Nasal cavity respiratory epithelium epithelial cell of viscerocranial mucosa (primary cell): Measurements from ENCODE around the gene AHNAK. TPM values are rescaled to one million over a fixed set of nuclear protein-coding genes. Genes with fewer than 3 reads are reported as not detected.

Experiments used
- total RNA-seq: library from RNA; depleted of rRNA; stranded (reverse); fragments of >200 nt; gene quantifications from 2 replicates; pipeline ENCODE4 v1.2.3, GENCODE V29; 2014

The AHNAK gene
- total RNA-seq = 265 and 856 TPM in 2 replicates

DNA sequence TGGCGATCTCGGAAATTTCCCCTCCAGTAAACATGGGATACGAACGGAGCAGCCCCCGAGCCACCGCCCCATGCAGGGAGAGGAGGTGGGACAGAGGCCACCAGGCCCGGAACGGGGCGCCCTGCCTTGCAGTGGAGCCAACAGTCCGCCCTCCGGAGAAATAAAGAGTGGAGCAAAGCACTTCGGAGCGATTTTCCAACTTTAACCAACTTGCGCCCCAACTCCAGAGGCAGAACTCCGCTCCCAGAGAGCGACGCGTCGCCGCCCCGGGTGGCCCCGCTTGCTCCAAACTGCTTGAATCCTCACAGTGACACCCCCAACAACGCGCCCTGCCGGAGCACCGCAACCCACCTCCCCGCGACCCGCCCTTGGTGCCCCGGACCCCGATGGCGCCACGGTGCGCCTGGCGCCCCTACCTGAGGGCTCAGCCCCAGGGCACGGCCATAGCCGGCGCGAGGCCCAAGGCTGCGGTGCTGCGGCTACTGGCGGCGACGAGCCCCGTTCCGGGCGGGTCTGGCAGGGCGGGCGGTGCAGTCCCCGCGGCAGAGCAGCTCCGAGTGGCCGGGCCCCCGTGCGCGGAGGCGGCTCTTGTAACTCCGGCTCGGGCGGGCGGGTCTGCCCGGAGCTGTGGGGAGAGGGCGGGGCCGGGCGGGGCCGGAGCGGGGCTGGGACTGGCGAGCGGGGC lies at the start of gene AHNAK:
TSS of gene AHNAK (minus strand) at position 563 of the 685 bp plus-strand sequence. CDS start 10,708 bp downstream, outside the sequence.

DNA sequence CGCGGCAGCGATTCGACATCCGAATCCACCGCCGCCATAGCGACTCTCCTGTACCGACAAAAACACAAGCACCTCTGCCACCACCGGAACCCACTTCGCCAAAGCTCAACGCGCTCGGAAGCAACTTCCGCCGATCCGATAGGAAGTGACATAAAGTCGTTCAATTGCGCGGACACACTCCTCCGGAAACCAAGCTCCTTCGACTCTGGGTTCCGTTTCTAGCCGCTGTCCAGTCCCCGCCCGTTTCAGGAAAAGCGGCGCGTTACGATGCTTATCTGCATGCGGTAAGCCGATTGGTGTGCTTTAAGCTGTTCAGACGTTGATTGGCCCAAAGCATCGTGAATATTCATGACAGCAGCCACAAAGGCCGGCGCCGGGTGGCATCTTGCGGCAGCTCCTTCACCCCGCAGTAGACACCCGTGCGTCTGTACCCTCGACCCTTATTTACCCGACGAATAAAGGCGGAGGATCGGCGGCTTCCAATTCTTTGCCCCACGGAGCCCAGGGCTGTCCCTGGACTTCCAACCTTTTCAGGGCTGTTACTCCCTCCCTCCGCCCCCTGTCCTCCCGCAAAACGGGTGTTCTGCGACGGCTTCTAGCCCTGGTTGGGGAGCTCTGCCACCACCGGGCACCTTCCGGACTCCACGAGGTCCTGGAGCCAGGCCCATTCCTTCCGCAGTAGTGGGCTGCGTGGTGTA lies 45.0 kb upstream of the AHNAK start, which contains the start of gene TUT1:
TSS of gene TUT1 (minus strand) at position 76 of the 698 bp plus-strand sequence. CDS start at position 38, 38 bp downstream.

DNA sequence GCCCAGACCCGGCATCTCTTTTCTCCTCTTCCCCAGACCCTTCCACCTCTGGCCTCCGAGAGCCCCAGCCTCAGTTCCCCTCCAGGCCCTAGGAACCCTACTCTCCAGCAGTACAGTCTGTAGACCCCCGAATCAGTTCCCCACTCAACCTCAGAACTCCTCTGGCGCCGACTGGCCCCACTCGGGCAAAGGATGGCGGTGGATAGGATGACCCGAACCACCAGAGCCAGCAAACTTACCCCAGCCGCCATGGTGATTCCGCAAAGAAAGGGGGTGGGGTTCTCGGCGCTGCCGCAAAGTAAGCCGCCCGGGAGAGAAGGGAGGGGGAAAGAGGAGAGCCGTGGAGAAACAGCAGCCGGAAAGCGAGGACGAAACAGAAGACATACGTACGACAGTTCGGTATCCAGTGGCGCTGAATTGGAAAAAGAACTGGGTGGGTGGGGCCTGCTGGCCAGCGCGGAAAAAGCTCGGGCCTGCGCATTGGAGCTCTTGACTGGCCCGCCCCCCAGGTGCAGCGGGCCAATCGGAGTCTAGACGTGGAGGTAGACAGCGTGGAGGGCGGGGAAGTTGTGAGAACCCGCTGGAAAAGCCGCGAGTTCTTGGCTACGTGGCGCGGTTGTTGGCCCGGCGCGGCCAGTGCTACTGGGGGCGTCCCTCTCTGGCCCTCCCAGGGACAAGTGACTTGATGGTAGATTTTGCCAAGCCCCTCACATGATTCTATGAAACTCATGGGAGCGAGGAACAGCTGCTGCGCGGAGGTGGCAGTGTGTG lies 27.2 kb upstream of the AHNAK start, which contains the start of gene EEF1G:
TSS of gene EEF1G (minus strand) at position 300 of the 771 bp plus-strand sequence. CDS start at position 251, 49 bp downstream.

GRCh38 chr11:62418733-62419132 lies 127.9 kb downstream of the AHNAK start, which contains the start of gene SCGB1A1:
Gene SCGB1A1, plus strand, starts transcription at chr11:62419033. Its CDS starts 63 bp downstream, at chr11:62419096.

Other genes with a start within 250 kb of the AHNAK start
- not detected in 2 replicates for gene SCGB1D4, start 247.7 kb downstream of the AHNAK start, total RNA-seq
- gene ASRGL1, start 209.4 kb downstream of the AHNAK start, total RNA-seq = 0.14 and 0.34 TPM in 2 replicates
- not detected in 2 replicates for gene SCGB1A1, start 127.8 kb downstream of the AHNAK start, total RNA-seq
- 1,482 and 1,970 TPM in 2 replicates for gene EEF1G, start 27.1 kb upstream of the AHNAK start, total RNA-seq
- gene TUT1, start 44.7 kb upstream of the AHNAK start, total RNA-seq = 9.1 and 11.3 TPM in 2 replicates
- gene MTA2, start 55.1 kb upstream of the AHNAK start, total RNA-seq = 183 and 215 TPM in 2 replicates
- 7.9 and 16.2 TPM in 2 replicates for gene EML3, start 66.0 kb upstream of the AHNAK start, total RNA-seq
- 1.7 and 1.9 TPM in 2 replicates for gene ROM1, start 66.5 kb upstream of the AHNAK start, total RNA-seq
- 24.9 and 33.7 TPM in 2 replicates for gene B3GAT3, start 75.2 kb upstream of the AHNAK start, total RNA-seq
- 195 and 220 TPM in 2 replicates for gene GANAB, start 99.8 kb upstream of the AHNAK start, total RNA-seq
- 23.6 and 29.2 TPM in 2 replicates for gene INTS5, start 106.5 kb upstream of the AHNAK start, total RNA-seq
- gene C11orf98, start 118.4 kb upstream of the AHNAK start, total RNA-seq = 21.0 and 61.2 TPM in 2 replicates
- 5.1 and 14.0 TPM in 2 replicates for gene CSKMT, start 118.5 kb upstream of the AHNAK start, total RNA-seq
- 10.8 and 22.6 TPM in 2 replicates for gene UQCC3, start 124.9 kb upstream of the AHNAK start, total RNA-seq
- 1.4 and 1.9 TPM in 2 replicates for gene LBHD1, start 125.5 kb upstream of the AHNAK start, total RNA-seq
- gene UBXN1, start 132.3 kb upstream of the AHNAK start, total RNA-seq = 139 and 221 TPM in 2 replicates
- gene LRRN4CL, start 142.7 kb upstream of the AHNAK start, total RNA-seq = 0.14 and 1.4 TPM in 2 replicates
- gene BSCL2, start 160.6 kb upstream of the AHNAK start, total RNA-seq = 18.1 and 22.0 TPM in 2 replicates
- not detected in 2 replicates for gene GNG3, start 160.9 kb upstream of the AHNAK start, total RNA-seq
- 11.6 and 20.6 TPM in 2 replicates for gene HNRNPUL2, start 180.7 kb upstream of the AHNAK start, total RNA-seq
- 18.1 and 31.4 TPM in 2 replicates for gene TTC9C, start 181.7 kb upstream of the AHNAK start, total RNA-seq
- 9.2 and 13.0 TPM in 2 replicates for gene ZBTB3, start 207.4 kb upstream of the AHNAK start, total RNA-seq
- gene POLR2G, start 214.8 kb upstream of the AHNAK start, total RNA-seq = 55.4 and 87.8 TPM in 2 replicates
- 19.1 and 21.2 TPM in 2 replicates for gene TAF6L, start 224.6 kb upstream of the AHNAK start, total RNA-seq
- 24.3 and 35.5 TPM in 2 replicates for gene TMEM179B, start 240.6 kb upstream of the AHNAK start, total RNA-seq
- gene TMEM223, start 245.2 kb upstream of the AHNAK start, total RNA-seq = 10.5 and 17.1 TPM in 2 replicates